HG03045 (cell line): ENCODE results near the gene SRSF10.

Source experiments
- ATAC-seq: cut with Tn5 transposase; IDR thresholded peaks from one replicate; pipeline ENCODE4 v1.9.1; 2021; ENCODE audit warnings: mild to moderate bottlenecking, moderate library complexity; ENCODE audit not compliant: unreplicated experiment

SRSF10 gene

DNA sequence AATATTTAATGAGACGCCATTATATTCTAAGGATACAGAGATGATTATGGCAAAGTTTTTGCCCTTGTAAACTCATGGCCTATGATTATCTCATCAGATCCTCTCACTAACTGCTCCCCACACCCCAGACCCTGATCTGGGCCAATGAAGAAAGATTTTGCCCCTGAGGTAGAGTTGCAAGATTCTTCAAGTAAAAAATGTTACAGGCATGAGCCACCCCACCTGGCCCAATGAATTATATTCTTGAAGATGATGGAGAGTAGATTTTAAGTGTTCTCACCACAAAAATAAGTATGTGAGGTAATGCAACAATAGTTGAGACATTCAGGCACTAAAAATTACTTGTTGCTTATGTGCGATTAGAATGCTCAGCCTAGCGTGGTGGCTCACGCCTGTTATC is 65.2 kb downstream of the SRSF10 start:
- ATAC-seq, result no peak
